DMS79 treated with DMSO at 0.1 percent for 48 hours (cell line): ENCODE data around the gene PRKACG.

Experiments
- DNase-seq: peaks from one replicate; lab custom pipeline; 2025; lab: John Stamatoyannopoulos, UW

Gene PRKACG

GRCh38 chr9:68981789-68982188 is 32.1 kb downstream of the PRKACG start:
- DNase-seq: peak; percentile 80

GRCh38 chr9:68980341-68980914 is 33.5 kb downstream of the PRKACG start:
- no peak for DNase-seq

GRCh38 chr9:68979538-68980314 is 34.2 kb downstream of the PRKACG start:
- DNase-seq: no peak

- DNase-seq: no peak
Observed at GRCh38 chr9:68978501-68978900, 35.4 kb downstream of the PRKACG start.

- no peak for DNase-seq
Observed at GRCh38 chr9:68978066-68978465, 35.8 kb downstream of the PRKACG start.

- DNase-seq: no peak
Observed at GRCh38 chr9:68975365-68976043, 38.4 kb downstream of the PRKACG start.

- no peak for DNase-seq
Observed at GRCh38 chr9:68974901-68975300, 39.0 kb downstream of the PRKACG start.

- no peak for DNase-seq
Observed at GRCh38 chr9:68974431-68974830, 39.5 kb downstream of the PRKACG start.

- DNase-seq: no peak
Observed at GRCh38 chr9:68973619-68974018, 40.3 kb downstream of the PRKACG start.

- peak; percentile 23 for DNase-seq
Observed at GRCh38 chr9:68970151-68970550, 43.8 kb downstream of the PRKACG start.

- DNase-seq: no peak
Observed at GRCh38 chr9:68969538-68969937, 44.4 kb downstream of the PRKACG start.

GRCh38 chr9:68967800-68968199 is 46.1 kb downstream of the PRKACG start:
- DNase-seq: no peak

GRCh38 chr9:68966496-68966944 is 47.4 kb downstream of the PRKACG start:
- DNase-seq: no peak

GRCh38 chr9:68964765-68965164 is 49.1 kb downstream of the PRKACG start:
- no peak for DNase-seq

GRCh38 chr9:68964102-68964541 is 49.8 kb downstream of the PRKACG start:
- no peak for DNase-seq

- no peak for DNase-seq
Observed at GRCh38 chr9:68963416-68963815, 50.5 kb downstream of the PRKACG start.
